Transverse colon (tissue), 4 donors: ENCODE measurements around the gene OR8G5.

ENCODE experiments used
- EP300 ChIP-seq: sonication (generic); formaldehyde crosslinking; IDR thresholded peaks from one replicate; pipeline ENCODE4 v1.6.1; 2017; ENCODE audit warnings: antibody characterized with exemption, low read depth
- POLR2A ChIP-seq: fragments of 450-650 bp; IDR thresholded peaks from one replicate; pipeline ENCODE4 v1.6.1; 2016; ENCODE audit warnings: antibody characterized with exemption, mild to moderate bottlenecking, moderate library complexity
- POLR2AphosphoS5 ChIP-seq, 3 donors: sonication (generic); formaldehyde crosslinking; IDR thresholded peaks; one replicate each; pipeline ENCODE4 v1.6.1; 2016; ENCODE audit warnings: antibody characterized with exemption in 3 of 3
- TF ChIP-seq, protein P1 (sequence below), 5 experiments: fragments of 200-600 bp in 3 of 5; fragments of 450-650 bp in 2 of 5; sonication (generic) in 3 of 5; IDR thresholded peaks; 1 replicate in 2 of 5; 2 replicates in 3 of 5; pipeline ENCODE4 v1.5.1; 2016 to 2017; ENCODE audit warnings: antibody characterized with exemption in 5 of 5, inconsistent platforms in 3 of 5, mild to moderate bottlenecking in 2 of 5, moderate library complexity in 1 of 5

DNA sequence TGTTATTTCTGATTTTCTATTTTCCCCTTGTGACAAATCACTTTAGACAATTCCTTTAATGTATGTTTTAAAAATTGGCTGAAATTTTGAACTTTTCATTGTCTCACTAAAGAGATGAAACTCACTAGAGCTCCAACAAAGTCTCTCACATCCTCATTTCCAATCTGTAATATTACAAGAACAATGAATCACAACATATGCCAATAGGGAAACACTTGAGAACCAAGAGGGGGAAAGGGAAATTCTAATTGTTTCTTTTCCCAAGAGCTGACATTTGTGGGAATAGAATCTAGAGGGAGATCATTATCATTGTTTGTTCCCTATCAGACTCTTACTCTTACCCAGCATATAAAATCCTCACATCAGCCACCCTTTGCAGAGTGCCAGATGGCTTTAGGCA is 44.9 kb upstream of the OR8G5 start:
- TF ChIP-seq POLR2A (no peak), POLR2AphosphoS5 (IDR thresholded peaks at IDR 0.05) (no peak), EP300 (no peak)
- TF ChIP-seq, protein P1, sequence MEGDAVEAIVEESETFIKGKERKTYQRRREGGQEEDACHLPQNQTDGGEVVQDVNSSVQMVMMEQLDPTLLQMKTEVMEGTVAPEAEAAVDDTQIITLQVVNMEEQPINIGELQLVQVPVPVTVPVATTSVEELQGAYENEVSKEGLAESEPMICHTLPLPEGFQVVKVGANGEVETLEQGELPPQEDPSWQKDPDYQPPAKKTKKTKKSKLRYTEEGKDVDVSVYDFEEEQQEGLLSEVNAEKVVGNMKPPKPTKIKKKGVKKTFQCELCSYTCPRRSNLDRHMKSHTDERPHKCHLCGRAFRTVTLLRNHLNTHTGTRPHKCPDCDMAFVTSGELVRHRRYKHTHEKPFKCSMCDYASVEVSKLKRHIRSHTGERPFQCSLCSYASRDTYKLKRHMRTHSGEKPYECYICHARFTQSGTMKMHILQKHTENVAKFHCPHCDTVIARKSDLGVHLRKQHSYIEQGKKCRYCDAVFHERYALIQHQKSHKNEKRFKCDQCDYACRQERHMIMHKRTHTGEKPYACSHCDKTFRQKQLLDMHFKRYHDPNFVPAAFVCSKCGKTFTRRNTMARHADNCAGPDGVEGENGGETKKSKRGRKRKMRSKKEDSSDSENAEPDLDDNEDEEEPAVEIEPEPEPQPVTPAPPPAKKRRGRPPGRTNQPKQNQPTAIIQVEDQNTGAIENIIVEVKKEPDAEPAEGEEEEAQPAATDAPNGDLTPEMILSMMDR (IDR thresholded peaks at IDR 0.05) = no peak
